ENCODE results near the gene PLEKHG1. TPM values are rescaled to one million over a fixed set of nuclear protein-coding genes. Genes with fewer than 3 reads are reported as not detected.

Gene PLEKHG1
- total and polyA plus RNA-seq, 2 of the 13 experiments (the other 11 are each of a cell fraction or from before 2014, with no cell fraction given) = 0.03 to 0.04 TPM

- POLR2A ChIA-PET = no interaction called here
- no peak for FAIRE-seq
- in situ Hi-C loops (cut with HindIII; ENCODE audit: extremely low pct_ligation_motif_present, low pct_unique_long_range_greater_than_20kb) = no loop called here
- Histone ChIP-seq H3K79me2 (ENCODE audit: insufficient read depth, low read length) (no peaks in the 10 kb centered on the region), H3K9me3 (ENCODE audit: low read length) (no peaks in the 10 kb centered on the region), H3K27ac (ENCODE audit: extremely low read length, insufficient read depth, low read length) (no peak overlapping the region), H3K36me3 (replicated peaks in 1 of 2; ENCODE audit: control insufficient read depth in 1 of 2, insufficient read depth in 2 of 2, low read length in 2 of 2) (no peaks in the 10 kb centered on the region), H3K4me3 (replicated peaks in 1 of 3; ENCODE audit: insufficient read depth in 1 of 3, low read depth in 2 of 3, low read length in 3 of 3) (no peak overlapping the region), H3K4me1 (ENCODE audit: insufficient read depth, low read length) (peaks cover 12% of the 10 kb centered on the region; the same call in 1 of the 2 replicates), H4K20me1 (ENCODE audit: insufficient read depth, low read length) (no peaks in the 10 kb centered on the region), H3K9ac (ENCODE audit: insufficient read depth, low read depth, low read length) (no peak overlapping the region), H3K4me2 (ENCODE audit: low read depth, low read length) (no peak overlapping the region), H2AFZ (ENCODE audit: low read length) (no peak overlapping the region), H3K27me3 (ENCODE audit: control insufficient read depth in 1 of 2, insufficient read depth in 2 of 2, low read length in 2 of 2) (peaks cover 0 to 2% of the 10 kb centered on the region in 2 experiments; a peak in 1 of 5 replicates)
- WGBS (ENCODE audit: low lambda C conversion rate) = 70% methylated on average over 9 of the region's 9 CpGs
- intact Hi-C loops (cut with micrococcal nuclease; ENCODE audit: unreplicated experiment) = no loop called here
- no TSS peak for BruUV-seq (replicated peaks)
- DNase-seq (ENCODE audit: low spot score) = no peak
- ATAC-seq = no peak
- CTCF ChIA-PET (ENCODE audit: low intra/inter-chr PET ratio, low total read pairs) = no interaction called here
- TF ChIP-seq ZSCAN5A (CRISPR knock-in tag; IDR thresholded peaks at IDR 0.05; ENCODE audit: borderline replicate concordance) (no peak), ZNF709 (CRISPR knock-in tag; IDR thresholded peaks at IDR 0.05) (no peak), ATF2 (CRISPR knock-in tag; IDR thresholded peaks at IDR 0.05) (no peak), ZNF20 (CRISPR knock-in tag; IDR thresholded peaks at IDR 0.05) (no peak)
Measured at GRCh38 chr6:150639823-150640331, 40.2 kb downstream of the PLEKHG1 start.

Data from HepG2 (cell line).